D341Med (cell line): ENCODE measurements around the gene SHISAL1.

Experiments used
- DNase-seq: peaks from one replicate; pipeline ENCODE4 v3.0.0; 2012; ENCODE audit warnings: low spot score

The SHISAL1 gene

DNA sequence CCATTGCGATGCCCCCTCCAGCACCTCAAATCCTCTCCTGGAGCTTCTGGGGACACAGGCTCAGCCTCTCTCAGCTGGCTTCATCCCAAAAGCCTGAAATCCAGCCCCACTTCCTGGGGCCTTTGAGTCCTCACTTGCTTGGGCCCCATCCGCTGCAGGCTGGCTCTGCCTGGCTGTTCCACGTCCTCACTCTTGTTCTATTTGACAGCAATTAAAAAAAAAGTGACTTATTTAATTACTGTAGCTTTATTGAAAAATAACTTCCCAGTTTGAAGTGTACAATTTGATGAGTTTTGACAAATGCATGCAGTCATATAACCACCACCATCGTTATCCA lies 104.8 kb downstream of the SHISAL1 start:
- DNase-seq, result no peak

DNA sequence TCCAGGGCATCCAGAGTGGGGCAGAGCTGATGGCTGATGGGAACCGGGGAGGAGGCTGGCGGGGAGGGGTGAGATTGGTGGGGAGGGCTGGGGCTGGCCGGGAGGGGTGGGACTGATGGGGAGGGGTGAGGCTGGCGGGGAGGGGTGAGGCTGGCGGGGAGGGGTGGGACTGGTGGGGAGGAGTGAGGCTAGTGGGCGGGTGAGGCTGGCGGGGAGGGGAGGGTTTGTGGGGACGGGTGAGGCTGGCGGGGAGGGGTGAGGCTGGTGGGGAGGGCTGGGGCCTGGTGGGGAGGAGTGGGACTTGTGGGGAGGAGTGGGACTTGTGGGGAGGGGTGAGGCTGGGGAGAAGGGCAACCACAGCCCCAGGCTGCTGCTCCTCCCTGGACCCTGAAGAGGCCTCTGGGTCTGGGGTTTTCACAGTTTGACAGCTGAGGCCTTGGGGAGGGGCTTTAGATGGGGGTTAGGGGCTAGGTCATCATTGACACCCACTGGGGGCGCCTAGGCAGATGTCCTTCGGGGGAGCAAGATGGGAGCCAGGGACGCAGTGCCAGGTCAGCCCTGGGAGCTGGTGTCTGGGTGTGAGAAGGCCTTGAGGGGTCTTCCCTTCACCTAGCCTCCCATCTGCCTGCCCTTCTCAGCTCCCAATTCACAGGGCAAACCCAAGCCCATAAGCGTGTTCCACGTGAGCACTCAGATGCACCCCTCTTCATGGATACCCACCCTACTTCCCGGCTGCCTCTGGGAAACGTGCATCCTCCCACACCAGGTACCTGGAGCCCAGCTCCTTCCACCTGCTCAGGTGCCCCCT lies 105.4 kb downstream of the SHISAL1 start:
- peak; percentile 9 for DNase-seq

- DNase-seq, result peak; percentile 4
Measured at GRCh38 chr22:44206696-44207095, 106.1 kb downstream of the SHISAL1 start.

DNA sequence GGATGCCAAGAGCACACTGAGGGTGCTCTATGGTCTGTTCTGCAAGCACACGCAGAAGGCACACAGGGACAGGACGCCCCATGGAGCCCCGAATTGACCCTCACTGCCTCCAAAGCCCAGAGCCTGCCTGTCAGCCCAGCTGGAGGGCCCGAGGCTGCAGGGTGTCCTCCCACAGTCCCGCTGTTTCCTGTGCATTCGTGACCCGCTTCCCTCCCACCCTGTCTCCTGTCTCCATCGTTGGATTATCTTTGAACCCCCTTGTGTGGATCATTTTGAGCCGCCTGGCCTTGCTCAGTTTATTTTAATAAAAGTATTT lies 106.5 kb downstream of the SHISAL1 start:
- DNase-seq, result peak; percentile 3

GRCh38 chr22:44205516-44206329 lies 107.0 kb downstream of the SHISAL1 start:
- DNase-seq, result no peak

GRCh38 chr22:44204739-44205515 lies 107.8 kb downstream of the SHISAL1 start:
- no peak for DNase-seq

DNA sequence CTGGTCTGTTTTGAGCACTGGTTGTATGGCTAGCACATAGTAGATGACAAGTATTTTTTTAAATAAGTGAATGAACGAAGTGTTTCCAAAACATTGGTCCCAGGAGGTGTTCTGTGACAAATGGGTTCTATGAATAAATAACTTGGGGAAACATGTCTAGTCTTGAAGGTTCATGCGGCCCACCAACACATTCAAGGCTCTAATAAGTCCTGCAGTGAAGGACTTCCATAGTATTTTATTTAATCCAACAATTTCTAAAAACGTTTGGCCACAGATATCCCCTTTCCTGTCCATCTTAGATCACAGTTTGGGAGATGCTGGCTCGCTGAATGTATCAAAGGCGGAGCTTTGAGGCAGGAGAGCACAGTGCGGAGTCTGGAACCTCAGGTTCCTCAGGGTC lies 109.5 kb downstream of the SHISAL1 start:
- no peak for DNase-seq

DNA sequence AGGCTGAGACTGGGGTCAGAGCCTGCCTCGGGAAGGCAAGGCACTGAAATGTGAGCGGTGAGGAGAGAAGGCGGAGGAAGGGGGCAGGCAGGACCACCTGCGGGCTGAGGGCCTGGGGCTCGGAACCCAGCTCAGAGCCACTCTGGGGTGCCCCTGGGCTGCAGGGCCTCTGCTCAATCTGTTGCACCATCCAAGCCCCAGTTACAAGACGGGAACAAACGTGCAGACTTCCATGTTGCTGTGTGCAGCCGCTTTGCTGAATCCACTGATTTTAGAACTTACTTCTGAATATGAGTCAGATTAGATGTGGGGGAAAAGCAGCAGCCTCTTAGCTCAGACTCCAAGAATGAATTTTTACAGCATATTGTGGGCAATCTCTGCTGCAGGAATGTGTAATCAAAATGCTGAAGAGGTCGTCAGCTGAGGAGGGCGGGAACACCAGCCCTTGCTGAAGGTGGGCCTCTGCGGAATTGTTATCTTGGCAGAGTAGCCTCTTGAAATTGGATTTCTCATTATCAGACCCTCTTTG lies 110.4 kb downstream of the SHISAL1 start:
- no peak for DNase-seq

DNA sequence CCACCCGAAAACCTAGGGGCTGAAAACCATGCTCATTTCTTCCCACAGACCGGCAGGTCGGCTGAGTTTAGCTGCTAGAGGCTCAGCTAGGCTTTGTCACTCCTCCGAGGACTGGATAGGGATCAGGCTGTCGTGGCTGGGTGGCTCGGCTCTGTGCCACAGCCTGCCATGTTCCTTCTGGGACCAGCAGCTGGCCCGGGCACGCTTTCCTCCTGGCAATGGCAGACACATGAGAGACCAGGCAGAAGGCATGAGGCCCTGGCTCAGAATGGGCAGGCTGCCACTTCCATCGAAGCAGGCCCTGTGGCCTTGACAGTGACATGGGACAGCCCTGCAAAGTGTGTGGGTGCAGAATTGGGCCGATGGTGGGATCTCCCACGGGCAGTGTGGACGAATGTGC lies 111.1 kb downstream of the SHISAL1 start:
- no peak for DNase-seq

- DNase-seq, result no peak
Measured at GRCh38 chr22:44200855-44201550, 111.7 kb downstream of the SHISAL1 start.

- DNase-seq, result no peak
Measured at GRCh38 chr22:44200451-44200850, 112.3 kb downstream of the SHISAL1 start.

- DNase-seq, result no peak
Measured at GRCh38 chr22:44199866-44200265, 112.9 kb downstream of the SHISAL1 start.

- DNase-seq, result no peak
Measured at GRCh38 chr22:44199164-44199563, 113.6 kb downstream of the SHISAL1 start.

DNA sequence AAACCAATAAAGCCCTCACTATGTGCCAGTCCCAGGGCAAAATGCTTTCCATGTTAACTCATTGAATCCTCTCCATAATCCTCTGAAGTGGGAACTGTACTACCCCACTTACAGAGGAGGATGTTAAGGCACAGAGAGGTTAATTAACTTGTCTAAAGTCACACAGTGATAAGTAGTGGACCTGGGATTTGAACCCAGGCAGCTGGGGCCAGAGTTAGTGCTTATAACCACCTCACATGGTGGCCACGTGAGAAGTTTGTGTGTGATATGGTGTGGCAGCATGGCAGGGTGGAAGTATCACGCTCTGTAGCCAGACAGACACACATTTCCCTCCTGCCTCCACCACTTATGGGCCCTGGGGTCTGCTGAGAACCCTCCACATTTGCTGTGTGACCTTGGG lies 115.5 kb downstream of the SHISAL1 start:
- DNase-seq, result no peak

- DNase-seq, result no peak
Measured at GRCh38 chr22:44196731-44197131, 116.0 kb downstream of the SHISAL1 start.

DNA sequence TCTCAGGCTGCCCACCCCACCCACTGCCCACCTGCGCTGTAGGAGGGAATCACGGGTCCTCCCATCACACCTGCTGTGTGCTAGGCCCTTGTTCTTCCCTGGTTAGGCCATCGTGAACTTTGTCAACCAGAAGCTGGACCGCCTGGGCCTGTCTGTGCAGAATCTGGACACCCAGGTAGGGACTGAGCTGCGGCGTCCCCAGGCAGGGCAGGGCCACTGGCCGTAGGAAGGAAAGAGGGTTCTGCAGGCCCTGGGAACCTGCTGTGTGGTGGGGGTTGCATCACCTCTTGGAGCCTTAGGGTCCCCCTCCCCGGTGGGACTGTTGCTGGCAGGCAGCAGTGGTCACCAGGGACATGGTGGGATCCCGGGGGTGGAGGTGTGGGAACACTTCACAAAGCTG lies 116.5 kb downstream of the SHISAL1 start:
- no peak for DNase-seq

DNA sequence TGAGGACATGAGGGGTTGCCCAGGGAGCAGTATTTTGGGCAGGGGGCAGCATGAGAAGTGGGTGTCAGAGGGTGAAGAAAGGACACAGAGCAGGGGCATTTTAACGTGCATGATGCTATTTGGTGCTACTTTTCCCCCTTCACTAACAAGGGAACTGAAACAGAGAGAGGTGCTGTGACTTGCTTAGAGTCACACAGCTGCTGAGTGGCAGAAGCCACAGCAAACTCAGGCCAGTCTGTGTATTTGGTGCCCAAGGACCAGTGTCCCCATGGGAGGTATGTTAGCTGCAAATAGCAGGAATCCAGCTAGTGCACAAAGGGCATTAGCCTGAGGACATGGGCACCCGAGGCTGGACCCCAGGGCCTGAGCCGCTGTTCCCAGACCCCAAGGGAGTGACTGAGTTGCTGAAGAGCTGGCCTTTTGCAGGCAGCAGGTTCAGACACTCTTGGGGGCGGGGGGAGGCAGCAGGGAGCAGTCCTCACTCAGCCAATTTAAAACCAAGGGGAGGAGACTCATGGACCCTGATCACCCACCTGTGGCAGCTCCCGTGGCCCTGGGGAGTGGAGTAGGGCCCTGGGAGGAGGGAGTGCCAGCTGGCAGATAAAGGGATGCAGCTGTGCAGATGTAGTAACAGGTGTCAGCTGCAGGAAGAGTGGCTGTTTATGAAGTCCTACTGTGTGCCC lies 117.4 kb downstream of the SHISAL1 start:
- no peak for DNase-seq

DNA sequence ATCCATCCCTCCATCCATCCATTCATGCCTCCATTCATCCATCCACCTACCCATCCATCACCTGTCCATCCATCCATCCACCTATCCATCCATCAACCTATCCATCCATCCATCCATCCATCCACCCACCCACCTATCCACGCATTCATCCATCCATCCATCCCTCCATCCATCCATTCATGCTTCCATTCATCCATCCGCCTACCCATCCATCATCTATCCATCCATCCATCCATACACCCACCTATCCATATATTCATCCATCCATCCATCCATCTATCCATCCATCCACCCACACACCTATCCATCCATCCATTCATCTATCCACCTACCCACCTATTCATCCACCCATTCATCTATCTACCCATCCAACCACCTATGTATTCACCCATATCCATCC lies 118.2 kb downstream of the SHISAL1 start:
- DNase-seq, result no peak
